ENCODE results near the gene ADRM1. TPM values are rescaled to one million over a fixed set of nuclear protein-coding genes. Genes with fewer than 3 reads are reported as not detected.

Gene ADRM1
- total and polyA plus RNA-seq, 12 donors, result 67.7 to 192 (median 74.7) TPM

DNA sequence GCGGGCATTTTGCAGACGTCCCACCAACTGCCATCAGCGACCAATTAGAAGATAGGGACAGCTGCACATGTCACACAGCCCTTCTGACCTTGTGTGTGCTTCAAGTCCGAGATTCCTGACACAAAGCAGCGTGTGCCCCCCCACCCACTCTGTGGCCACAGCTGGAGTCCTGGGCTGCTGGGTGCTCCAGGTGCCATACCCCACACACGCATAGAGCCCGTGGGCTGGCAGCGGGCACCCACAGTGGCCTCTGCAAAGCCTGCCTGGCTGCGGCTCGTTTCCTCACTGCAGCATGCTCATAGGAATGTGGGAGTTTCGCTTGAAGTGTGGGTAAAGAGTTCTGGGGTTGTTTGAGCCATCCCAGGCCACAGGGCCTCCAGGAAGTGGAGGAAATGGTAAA, 2.5 kb upstream of the ADRM1 start:
- no peak overlapping the region for H3K4me3 ChIP-seq
- TF ChIP-seq, protein P1, sequence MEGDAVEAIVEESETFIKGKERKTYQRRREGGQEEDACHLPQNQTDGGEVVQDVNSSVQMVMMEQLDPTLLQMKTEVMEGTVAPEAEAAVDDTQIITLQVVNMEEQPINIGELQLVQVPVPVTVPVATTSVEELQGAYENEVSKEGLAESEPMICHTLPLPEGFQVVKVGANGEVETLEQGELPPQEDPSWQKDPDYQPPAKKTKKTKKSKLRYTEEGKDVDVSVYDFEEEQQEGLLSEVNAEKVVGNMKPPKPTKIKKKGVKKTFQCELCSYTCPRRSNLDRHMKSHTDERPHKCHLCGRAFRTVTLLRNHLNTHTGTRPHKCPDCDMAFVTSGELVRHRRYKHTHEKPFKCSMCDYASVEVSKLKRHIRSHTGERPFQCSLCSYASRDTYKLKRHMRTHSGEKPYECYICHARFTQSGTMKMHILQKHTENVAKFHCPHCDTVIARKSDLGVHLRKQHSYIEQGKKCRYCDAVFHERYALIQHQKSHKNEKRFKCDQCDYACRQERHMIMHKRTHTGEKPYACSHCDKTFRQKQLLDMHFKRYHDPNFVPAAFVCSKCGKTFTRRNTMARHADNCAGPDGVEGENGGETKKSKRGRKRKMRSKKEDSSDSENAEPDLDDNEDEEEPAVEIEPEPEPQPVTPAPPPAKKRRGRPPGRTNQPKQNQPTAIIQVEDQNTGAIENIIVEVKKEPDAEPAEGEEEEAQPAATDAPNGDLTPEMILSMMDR (IDR thresholded peaks at IDR 0.05), result no peak
- DNase-seq (no peak), ATAC-seq (no peak)
- 75 to 83% methylated on average over 11 of the region's 11 CpGs for WGBS, 2 donors
- H3K4me1 ChIP-seq, result peaks cover 16 to 33% (median 21%) of the 10 kb centered on the region in 9 donors
- peaks cover 0 to 60% (median 23%) of the 10 kb centered on the region in 9 donors for H3K36me3 ChIP-seq
- H3K9me3 ChIP-seq, result no peaks in the 10 kb centered on the region
- intact Hi-C loops (cut with DNase I), result loop anchor here in 8 of 10 donors (5.0 to 10.0 kb wide), 6 partner anchors 67 to 194 kb away; partner anchors contain the start of genes RPS21 (in 2 of the 8) and LAMA5 (in 1 of the 8)
- H3K27ac ChIP-seq, result no peak overlapping the region
- H3K27me3 ChIP-seq, result no peaks in the 10 kb centered on the region

DNA sequence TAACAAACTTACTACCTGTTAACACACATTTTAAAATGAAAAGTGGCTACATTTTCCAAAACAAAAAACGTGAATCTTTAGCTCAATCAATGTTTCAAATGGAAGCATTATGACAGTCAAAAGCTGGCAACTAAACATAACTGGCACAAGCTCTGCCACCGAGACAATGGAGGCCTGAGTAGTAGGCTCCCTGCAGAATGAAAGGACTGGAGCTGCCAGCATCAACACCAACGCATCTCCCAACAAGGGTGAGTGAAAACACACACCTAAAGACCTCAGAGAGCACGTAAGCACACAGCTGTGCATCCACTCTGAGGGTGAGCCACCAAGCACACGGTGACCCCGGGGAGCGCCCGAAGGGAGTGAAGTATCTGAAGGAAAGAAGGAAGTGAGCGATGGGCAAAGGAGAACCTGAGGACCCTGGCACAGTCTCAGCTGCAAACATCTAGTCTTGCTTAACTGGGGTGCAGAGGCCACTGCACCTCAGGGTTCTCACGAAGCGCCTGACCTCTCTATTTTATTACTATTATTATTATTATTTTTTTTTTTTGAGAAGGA, 1.6 kb upstream of the ADRM1 start:
- intact Hi-C loops (cut with DNase I), result loop anchor here in 8 of 10 donors (5.0 to 10.0 kb wide), 6 partner anchors 66 to 194 kb away; partner anchors contain the start of genes RPS21 (in 2 of the 8) and LAMA5 (in 1 of the 8)
- TF ChIP-seq, protein P1 (IDR thresholded peaks at IDR 0.05), result no peak
- DNase-seq (no peak), ATAC-seq (no peak)
- peaks cover 16 to 42% (median 29%) of the 10 kb centered on the region in 9 donors for H3K4me1 ChIP-seq
- WGBS, 2 donors, result 88 to 93% methylated on average over 11 of the region's 11 CpGs
- no peaks in the 10 kb centered on the region for H3K27me3 ChIP-seq
- peak overlapping the region in 5 of 10 donors; percentile 92 to 100 (median 98) for H3K27ac ChIP-seq
- peak overlapping the region in 4 of 10 donors; percentile 87 to 98 (median 92) for H3K4me3 ChIP-seq
- H3K9me3 ChIP-seq, result no peaks in the 10 kb centered on the region
- peaks cover 2 to 60% (median 23%) of the 10 kb centered on the region in 9 donors for H3K36me3 ChIP-seq

DNA sequence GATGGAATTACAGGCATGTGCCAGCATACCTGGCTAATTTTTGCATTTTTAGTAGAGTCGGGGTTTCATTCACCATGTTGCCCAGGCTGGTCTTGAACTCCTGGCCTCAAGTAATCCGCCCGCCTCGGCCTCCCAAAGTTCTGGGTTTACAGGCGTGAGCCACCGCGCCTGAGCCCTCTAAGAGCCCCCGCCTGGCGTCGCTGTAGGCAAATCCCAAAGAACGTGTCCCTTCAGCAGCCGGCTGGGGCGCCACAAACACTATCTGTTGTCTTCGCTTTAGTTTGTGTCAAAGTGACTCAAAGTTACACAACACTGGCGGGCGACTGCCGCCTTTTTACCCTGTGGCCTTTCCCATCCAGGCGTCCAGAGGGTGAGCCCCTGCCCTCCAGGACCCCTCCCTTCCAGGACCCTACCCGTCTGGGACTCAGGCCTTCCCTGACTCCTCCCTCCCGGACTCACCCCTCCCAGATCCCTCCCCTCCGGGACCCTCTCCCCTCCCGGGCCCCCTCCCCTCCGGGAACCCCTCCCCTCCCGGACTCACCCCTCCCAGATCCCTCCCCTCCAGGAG, 940 bp upstream of the ADRM1 start:
- peak; percentile 89 to 92 for DNase-seq
- TF ChIP-seq, protein P1 (IDR thresholded peaks at IDR 0.05), result peak; percentile 72 to 97 (median 84)
- intact Hi-C loops (cut with DNase I), result loop anchor here (1.0 to 10.0 kb wide), 9 partner anchors 65 to 193 kb away; partner anchors contain the start of genes RPS21 (in 3 of the 10) and LAMA5 (in 1 of the 10)
- Histone ChIP-seq H3K4me1 (peaks cover 16 to 47% (median 29%) of the 10 kb centered on the region in 9 donors), H3K4me3 (peak overlapping the region; percentile 58 to 98 (median 88)), H3K27ac (peak overlapping the region; percentile 92 to 100 (median 98)), H3K27me3 (no peaks in the 10 kb centered on the region), H3K9me3 (no peaks in the 10 kb centered on the region), H3K36me3 (peaks cover 3 to 60% (median 28%) of the 10 kb centered on the region in 9 donors)
- ATAC-seq, result peak; percentile 45 to 87 (median 68)
- 4% methylated on average over 24 of the region's 24 CpGs for whole genome bisulfite sequencing, 2 donors

DNA sequence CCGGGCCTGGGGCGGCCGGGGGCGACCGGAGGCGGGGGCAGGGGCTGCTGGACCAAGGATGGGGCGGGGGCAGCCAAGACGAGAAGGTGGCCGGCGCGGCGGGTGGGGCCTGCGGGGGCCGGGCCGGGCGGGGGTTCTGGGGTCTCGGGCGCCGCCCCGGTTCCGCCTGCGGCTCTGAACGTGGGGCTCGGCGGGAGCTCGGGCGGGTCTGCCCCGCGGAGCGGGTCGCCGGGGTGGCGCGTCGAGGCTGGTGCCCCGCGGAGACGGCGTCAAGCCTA, 204 bp downstream of the ADRM1 start:
- TF ChIP-seq, protein P1 (IDR thresholded peaks at IDR 0.05), result no peak
- H3K4me1 ChIP-seq, result peaks cover 16 to 52% (median 30%) of the 10 kb centered on the region in 9 donors
- no peaks in the 10 kb centered on the region for H3K27me3 ChIP-seq
- peaks cover 4 to 61% (median 40%) of the 10 kb centered on the region in 9 donors for H3K36me3 ChIP-seq
- peak overlapping the region; percentile 92 to 100 (median 98) for H3K27ac ChIP-seq
- H3K9me3 ChIP-seq, result no peaks in the 10 kb centered on the region
- 0 to 1% methylated on average over 16 to 39 of the region's 39 CpGs for WGBS, 2 donors
- DNase-seq (no peak), ATAC-seq (peak in 3 of 8 donors; percentile 0 to 1 (median 0))
- intact Hi-C loops (cut with DNase I), result loop anchor here (2.0 to 10.0 kb wide), 8 partner anchors 64 to 192 kb away; partner anchors contain the start of genes RPS21 (in 3 of the 10) and LAMA5 (in 1 of the 10)
- H3K4me3 ChIP-seq, result peak overlapping the region; percentile 79 to 98 (median 88)

Measured in heart right ventricle (tissue), 16 donors.